G401 (cell line): ENCODE results near the gene LCE3A. TPM values are rescaled to one million over a fixed set of nuclear protein-coding genes. Genes with fewer than 3 reads are reported as not detected.
"Not testable (repeated sequence)": the region's sequence is repeated elsewhere in the genome, so short reads cannot be mapped to it uniquely, and the experiment has no call there.

ENCODE experiments used
- DNase-seq: peaks from one replicate; pipeline ENCODE4 v3.0.0-alpha.2; 2015; ENCODE audit warnings: low spot score
- in situ Hi-C: cut with HindIII; loops from 2 replicates; pipeline ENCODE4 v1.10.0; 2016; ENCODE audit warnings: low sequenced_read_pairs, mixed read lengths
- total RNA-seq: library from RNA; depleted of rRNA; stranded (reverse); fragments of >200 nt; shearing (Covaris generic); gene quantifications from 2 replicates; pipeline ENCODE4 v1.2.3, GENCODE V29; 2014; rRNA removed

The LCE3A gene
- total RNA-seq, 1 experiment from 2014 or later: not detected

DNA sequence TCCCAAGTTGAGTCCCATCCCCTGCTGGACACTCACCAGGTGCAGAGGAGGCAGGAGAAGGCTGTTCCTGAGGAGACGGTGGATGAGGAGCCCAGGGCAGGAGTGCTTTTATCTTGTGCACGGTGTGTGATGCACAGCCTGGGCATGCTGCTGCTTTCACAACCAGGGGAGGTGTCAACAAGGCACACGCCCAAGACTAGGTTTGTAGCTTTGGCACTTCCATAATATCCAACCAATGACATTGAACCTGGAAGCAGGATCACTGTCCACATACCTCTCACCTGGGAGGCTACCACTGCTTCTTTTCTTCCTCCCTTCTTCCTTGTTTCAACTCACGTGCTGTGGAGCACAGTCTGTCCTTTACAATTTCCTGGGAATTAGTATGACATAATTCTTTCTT is 42.5 kb downstream of the LCE3A start, which contains the start of gene LCE3D:
Gene LCE3D (minus strand): TSS at position 84 of the 400 bp plus-strand sequence. CDS start 580 bp downstream, outside the sequence.
- DNase-seq: no peak
- in situ Hi-C loops: no loop called here

GRCh38 chr1:152579526-152579925 is 43.4 kb downstream of the LCE3A start:
- DNase-seq, in situ Hi-C loops: not testable (repeated sequence)

DNA sequence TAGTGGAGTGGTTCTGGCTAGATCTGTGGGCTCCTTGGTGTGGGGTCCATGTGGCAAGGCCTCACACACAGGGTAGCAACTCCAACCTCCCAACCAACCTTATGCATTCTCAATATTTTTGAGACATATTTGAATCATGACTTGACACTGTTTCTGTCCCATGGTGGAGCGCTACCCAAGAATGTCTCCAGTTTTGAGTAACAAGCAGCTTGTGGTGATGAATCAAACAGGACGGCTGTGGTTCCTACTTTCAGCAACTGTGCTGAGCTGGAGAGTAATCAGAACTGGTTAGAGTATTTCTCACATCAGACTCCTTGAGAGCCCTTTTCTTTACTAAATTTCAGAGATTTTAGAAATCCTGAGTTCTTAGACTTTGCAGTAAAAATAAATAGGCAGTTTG is 45.7 kb downstream of the LCE3A start:
- no peak for DNase-seq
- in situ Hi-C loops: no loop called here

Other genes starting within 250 kb of the LCE3A start
- gene CRNN, start 208.8 kb downstream of the LCE3A start, total RNA-seq: not detected in 2 replicates
- not detected in 2 replicates for gene LCE5A, start 112.3 kb downstream of the LCE3A start, total RNA-seq
- gene CRCT1, start 108.6 kb downstream of the LCE3A start, total RNA-seq: not detected in 2 replicates
- gene LCE3E, start 56.3 kb downstream of the LCE3A start, total RNA-seq: not detected in 2 replicates
- not detected in 2 replicates for gene LCE3D, start 42.6 kb downstream of the LCE3A start, total RNA-seq
- not detected in 2 replicates for gene LCE3C, start 22.9 kb downstream of the LCE3A start, total RNA-seq
- gene LCE3B, start 9.3 kb downstream of the LCE3A start, total RNA-seq: not detected in 2 replicates
- not detected in 2 replicates for gene LCE2D, start 40.3 kb upstream of the LCE3A start, total RNA-seq
- gene LCE2C, start 52.2 kb upstream of the LCE3A start, total RNA-seq: not detected in 2 replicates
- not detected in 2 replicates for gene LCE2B, start 63.0 kb upstream of the LCE3A start, total RNA-seq
- not detected in 2 replicates for gene LCE2A, start 75.2 kb upstream of the LCE3A start, total RNA-seq
- not detected in 2 replicates for gene LCE4A, start 85.1 kb upstream of the LCE3A start, total RNA-seq
- not detected in 2 replicates for gene KPRP, start 134.9 kb upstream of the LCE3A start, total RNA-seq
- not detected in 2 replicates for gene LCE1F, start 152.0 kb upstream of the LCE3A start, total RNA-seq
- not detected in 2 replicates for gene LCE1E, start 163.2 kb upstream of the LCE3A start, total RNA-seq
- gene LCE1D, start 173.6 kb upstream of the LCE3A start, total RNA-seq: not detected in 2 replicates
- gene LCE1C, start 183.5 kb upstream of the LCE3A start, total RNA-seq: not detected in 2 replicates
- not detected in 2 replicates for gene LCE1B, start 188.9 kb upstream of the LCE3A start, total RNA-seq
- not detected in 2 replicates for gene LCE1A, start 204.4 kb upstream of the LCE3A start, total RNA-seq
- gene LCE6A, start 219.8 kb upstream of the LCE3A start, total RNA-seq: not detected in 2 replicates
- not detected in 2 replicates for gene LCE7A, start 236.9 kb upstream of the LCE3A start, total RNA-seq